Activated B cell treated with CpG ODN at 0.5 μM for 24 hours (primary cell): ENCODE results near the gene RBM20. TPM values are rescaled to one million over a fixed set of nuclear protein-coding genes. Genes with fewer than 3 reads are reported as not detected.

Experiments
- ATAC-seq: fragments of 200-7000 bp; cut with Tn5 transposase; one replicate; pipeline ENCODE4 v1.10.0; 2021; ENCODE audit warnings: low read depth, mild to moderate bottlenecking, moderate library complexity
- CTCF ChIA-PET: fragments of 350-600 bp; sonication (Branson Sonifier 250); formaldehyde crosslinking; loops from one replicate; lab custom pipeline; 2021; ENCODE audit warnings: antibody characterized with exemption; lab: Charles Lee
- POLR2A ChIA-PET: fragments of 350-600 bp; sonication (Branson Sonifier 250); formaldehyde crosslinking; loops from one replicate; lab custom pipeline; 2021; ENCODE audit warnings: antibody characterized with exemption; lab: Charles Lee
- DNase-seq: peaks from one replicate; pipeline ENCODE4 v3.0.0; 2022
- H3K27ac Mint-ChIP-seq: one replicate; pipeline ENCODE4 v1.8.0; 2020; ENCODE audit warnings: mixed read lengths
- H3K27me3 Mint-ChIP-seq: one replicate; pipeline ENCODE4 v1.8.0; 2021; ENCODE audit warnings: mixed read lengths
- H3K36me3 Mint-ChIP-seq: one replicate; pipeline ENCODE4 v1.8.0; 2021; ENCODE audit warnings: low read depth, mixed read lengths
- H3K4me1 Mint-ChIP-seq: one replicate; pipeline ENCODE4 v1.8.0; 2021; ENCODE audit warnings: mixed read lengths
- H3K4me3 Mint-ChIP-seq: one replicate; pipeline ENCODE4 v1.8.0; 2020; ENCODE audit warnings: mild to moderate bottlenecking, mixed read lengths
- H3K9me3 Mint-ChIP-seq: one replicate; pipeline ENCODE4 v1.8.0; 2020; ENCODE audit warnings: mixed read lengths
- intact Hi-C: fragments of 100-400 bp; cut with micrococcal nuclease; formaldehyde crosslinking; loops from one replicate; pipeline ENCODE4 v1.15.1; 2024
- total RNA-seq: library from RNA; stranded (reverse); gene quantifications from 2 replicates; pipeline ENCODE4 v1.2.3, GENCODE V29; 2022
- TF ChIP-seq, protein P1 (sequence below): fragments of 200-600 bp; IDR thresholded peaks from one replicate; pipeline ENCODE4 v1.8.0; 2022; ENCODE audit warnings: antibody characterized with exemption, mild to moderate bottlenecking

Gene RBM20
- total RNA-seq, 1 donor from 2014 or later, result 0.02 TPM

DNA sequence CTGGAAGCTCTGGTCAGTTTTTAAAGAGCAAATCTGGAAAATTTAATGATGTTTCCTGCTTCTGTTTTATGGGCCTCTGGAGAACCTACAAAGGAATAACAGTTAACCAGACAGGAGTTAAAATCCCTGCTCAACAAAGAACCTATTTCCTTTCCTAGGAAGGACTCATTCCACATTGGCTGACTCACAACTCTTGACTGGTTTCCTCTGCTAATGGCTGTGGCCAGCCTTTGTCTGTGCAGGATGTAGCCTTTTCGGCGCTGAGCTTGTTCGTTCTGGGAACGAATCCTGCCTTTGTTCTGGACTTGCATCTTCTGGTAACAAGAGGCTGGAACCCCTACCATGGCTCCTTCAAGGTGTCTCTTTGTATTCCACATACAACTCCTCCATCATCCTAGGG is 114.8 kb downstream of the RBM20 start:
- TF ChIP-seq, protein P1, sequence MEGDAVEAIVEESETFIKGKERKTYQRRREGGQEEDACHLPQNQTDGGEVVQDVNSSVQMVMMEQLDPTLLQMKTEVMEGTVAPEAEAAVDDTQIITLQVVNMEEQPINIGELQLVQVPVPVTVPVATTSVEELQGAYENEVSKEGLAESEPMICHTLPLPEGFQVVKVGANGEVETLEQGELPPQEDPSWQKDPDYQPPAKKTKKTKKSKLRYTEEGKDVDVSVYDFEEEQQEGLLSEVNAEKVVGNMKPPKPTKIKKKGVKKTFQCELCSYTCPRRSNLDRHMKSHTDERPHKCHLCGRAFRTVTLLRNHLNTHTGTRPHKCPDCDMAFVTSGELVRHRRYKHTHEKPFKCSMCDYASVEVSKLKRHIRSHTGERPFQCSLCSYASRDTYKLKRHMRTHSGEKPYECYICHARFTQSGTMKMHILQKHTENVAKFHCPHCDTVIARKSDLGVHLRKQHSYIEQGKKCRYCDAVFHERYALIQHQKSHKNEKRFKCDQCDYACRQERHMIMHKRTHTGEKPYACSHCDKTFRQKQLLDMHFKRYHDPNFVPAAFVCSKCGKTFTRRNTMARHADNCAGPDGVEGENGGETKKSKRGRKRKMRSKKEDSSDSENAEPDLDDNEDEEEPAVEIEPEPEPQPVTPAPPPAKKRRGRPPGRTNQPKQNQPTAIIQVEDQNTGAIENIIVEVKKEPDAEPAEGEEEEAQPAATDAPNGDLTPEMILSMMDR, result no peak

DNA sequence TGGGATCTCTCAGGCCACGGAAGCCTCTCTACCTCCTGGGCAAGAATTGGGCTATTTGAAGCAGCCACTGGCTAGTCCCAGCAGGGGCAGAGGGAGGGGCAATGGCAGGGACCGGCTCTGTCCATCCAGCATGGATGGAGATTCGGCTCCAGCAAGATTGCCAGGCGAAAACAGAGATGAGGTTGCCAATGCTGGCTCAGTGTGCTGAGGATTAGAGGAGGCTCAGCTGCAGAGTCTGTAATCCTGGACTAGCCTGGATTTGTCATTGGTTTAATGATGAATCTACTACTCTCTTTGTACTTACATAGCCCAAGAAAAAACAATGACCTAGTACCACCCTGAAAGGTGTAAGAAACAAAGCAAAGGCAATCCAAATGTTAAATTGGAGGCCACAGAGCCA is 115.4 kb downstream of the RBM20 start:
- DNase-seq (no peak), ATAC-seq (no peak)
- intact Hi-C loops, result no loop called here
- TF ChIP-seq, protein P1, result no peak
- H3K9me3 Mint-ChIP-seq, result no peaks in the 10 kb centered on the region
- ChIA-PET POLR2A (no interaction called here), CTCF (no interaction called here)
- no peak overlapping the region for H3K27ac Mint-ChIP-seq
- no peaks in the 10 kb centered on the region for H3K4me1 Mint-ChIP-seq
- H3K36me3 Mint-ChIP-seq, result no peaks in the 10 kb centered on the region
- H3K27me3 Mint-ChIP-seq, result peaks cover 10% of the 10 kb centered on the region
- no peak overlapping the region for H3K4me3 Mint-ChIP-seq

More for the DNA sequence above, 114.8 kb downstream of the RBM20 start:
- Mint-ChIP-seq H3K27me3 (peaks cover 6% of the 10 kb centered on the region), H3K36me3 (no peaks in the 10 kb centered on the region), H3K27ac (no peak overlapping the region), H3K4me3 (no peak overlapping the region), H3K9me3 (no peaks in the 10 kb centered on the region), H3K4me1 (no peaks in the 10 kb centered on the region)
- ChIA-PET POLR2A (no interaction called here), CTCF (no interaction called here)
- intact Hi-C loops, result no loop called here
- no peak for DNase-seq
- no peak for ATAC-seq

DNA sequence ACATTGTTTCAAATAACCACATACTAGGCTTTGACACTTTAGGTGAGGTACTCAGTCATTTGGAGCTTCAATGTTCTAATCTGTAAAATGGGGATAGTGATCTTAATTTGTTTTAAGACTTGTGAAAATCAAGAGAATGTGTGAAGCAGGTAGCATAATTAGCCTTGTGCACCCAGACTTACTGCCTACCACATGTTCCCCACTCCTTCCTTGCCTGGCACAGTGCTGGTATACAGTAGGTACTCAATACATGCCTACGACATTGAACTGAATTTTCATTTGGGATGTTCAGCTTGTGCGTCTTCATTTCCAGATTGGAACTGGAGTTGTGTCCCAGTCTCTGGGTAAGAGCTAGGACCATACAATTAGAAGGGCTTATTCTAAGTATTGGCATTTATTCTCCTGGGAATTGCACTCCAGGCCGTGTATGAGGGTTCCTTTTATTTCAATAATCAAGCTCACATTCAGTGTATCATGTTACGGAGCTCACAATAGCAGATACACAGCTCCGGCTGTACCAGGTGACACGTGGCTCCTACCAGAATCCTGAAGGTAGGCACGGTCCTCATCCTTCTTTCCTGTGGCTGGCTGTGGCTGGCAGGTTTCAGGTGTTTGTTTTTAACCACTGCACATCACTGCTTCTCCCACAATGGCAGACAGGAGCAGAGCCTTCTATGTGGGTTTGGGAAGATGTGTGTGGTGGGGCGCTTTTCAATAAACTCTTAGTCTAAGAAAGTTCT is 118.1 kb downstream of the RBM20 start:
- H3K27me3 Mint-ChIP-seq, result peaks cover 12% of the 10 kb centered on the region
- H3K27ac Mint-ChIP-seq, result no peak overlapping the region
- ATAC-seq (no peak), DNase-seq (no peak)
- TF ChIP-seq, protein P1, result no peak
- H3K9me3 Mint-ChIP-seq, result no peaks in the 10 kb centered on the region
- ChIA-PET CTCF (no interaction called here), POLR2A (interaction anchor here (0.6 kb wide), 1 partner anchor 79 kb away, joined by 5 read pairs; no protein-coding TSS in a partner anchor)
- no peak overlapping the region for H3K4me3 Mint-ChIP-seq
- intact Hi-C loops, result no loop called here
- H3K4me1 Mint-ChIP-seq, result no peaks in the 10 kb centered on the region
- H3K36me3 Mint-ChIP-seq, result no peaks in the 10 kb centered on the region

DNA sequence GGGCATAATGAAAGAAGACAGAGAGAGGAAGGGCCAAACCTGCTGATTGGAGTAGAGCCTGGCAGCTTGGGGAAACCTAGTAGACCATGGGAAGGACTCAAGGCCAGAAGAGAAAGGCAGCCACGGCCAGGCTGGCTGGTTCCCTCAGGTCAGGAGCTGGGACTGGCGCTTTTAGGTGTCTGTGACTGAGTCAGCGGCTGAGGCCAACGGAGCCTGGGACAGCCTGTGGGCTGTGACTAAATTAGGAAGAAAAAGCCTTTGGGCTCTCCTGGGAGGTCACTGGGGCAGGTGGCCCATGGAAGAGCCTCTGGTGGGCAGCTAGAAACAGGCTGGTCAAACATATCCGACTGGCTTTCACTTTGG is 118.7 kb downstream of the RBM20 start:
- peaks cover 12% of the 10 kb centered on the region for H3K27me3 Mint-ChIP-seq
- no peak overlapping the region for H3K27ac Mint-ChIP-seq
- TF ChIP-seq, protein P1, result no peak
- intact Hi-C loops, result no loop called here
- no peaks in the 10 kb centered on the region for H3K36me3 Mint-ChIP-seq
- ChIA-PET POLR2A (no interaction called here), CTCF (no interaction called here)
- H3K4me3 Mint-ChIP-seq, result no peak overlapping the region
- DNase-seq, result no peak
- no peaks in the 10 kb centered on the region for H3K4me1 Mint-ChIP-seq
- H3K9me3 Mint-ChIP-seq, result no peaks in the 10 kb centered on the region
- no peak for ATAC-seq

DNA sequence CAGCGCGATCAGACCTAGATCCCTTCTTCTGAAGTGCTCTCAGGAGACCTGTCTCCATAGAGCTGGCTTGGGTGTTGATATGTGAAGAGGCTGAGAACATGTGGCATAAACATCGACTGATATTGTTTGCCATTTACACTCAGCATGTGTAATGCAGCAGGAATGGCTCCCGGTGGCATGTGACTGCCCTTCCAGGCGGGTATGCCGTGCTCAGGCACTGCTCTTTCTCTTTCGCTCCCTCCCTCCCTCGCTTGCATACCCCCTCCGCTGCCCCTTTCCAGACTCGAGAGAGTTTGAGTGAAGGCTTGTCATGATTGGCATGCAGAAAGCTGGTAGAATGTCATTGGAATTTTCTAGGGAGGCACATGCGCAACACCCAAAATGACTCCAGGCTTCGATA is 120.2 kb downstream of the RBM20 start:
- ChIA-PET POLR2A (no interaction called here), CTCF (interaction anchor here (1.0 kb wide), 1 partner anchor 92 kb away, joined by 3 read pairs; no protein-coding TSS in a partner anchor)
- no peak for ATAC-seq
- no peaks in the 10 kb centered on the region for H3K36me3 Mint-ChIP-seq
- H3K4me1 Mint-ChIP-seq, result no peaks in the 10 kb centered on the region
- H3K27me3 Mint-ChIP-seq, result peaks cover 12% of the 10 kb centered on the region
- TF ChIP-seq, protein P1, result no peak
- no peak overlapping the region for H3K27ac Mint-ChIP-seq
- intact Hi-C loops, result no loop called here
- no peak for DNase-seq
- H3K4me3 Mint-ChIP-seq, result no peak overlapping the region
- no peaks in the 10 kb centered on the region for H3K9me3 Mint-ChIP-seq
